Activated CD8-positive, alpha-beta T cell treated with anti-CD3 and anti-CD28 coated beads, Interleukin-2, amount 10 ng/mL, durations not matched to agents 7 days and 5 days (primary cell): ENCODE measurements around the gene CD6. TPM values are rescaled to one million over a fixed set of nuclear protein-coding genes. Genes with fewer than 3 reads are reported as not detected.

Experiments used
- ATAC-seq: fragments of 150-1000 bp; cut with Tn5 transposase; one replicate; pipeline ENCODE4 v1.10.0; 2021; ENCODE audit warnings: moderate library complexity
- CTCF ChIA-PET: fragments of 350-600 bp; sonication (Branson Sonifier 250); formaldehyde crosslinking; loops from one replicate; lab custom pipeline; 2021; ENCODE audit warnings: antibody characterized with exemption; lab: Charles Lee
- POLR2A ChIA-PET: fragments of 350-600 bp; sonication (Branson Sonifier 250); formaldehyde crosslinking; loops from one replicate; lab custom pipeline; 2021; ENCODE audit warnings: antibody characterized with exemption; lab: Charles Lee
- DNase-seq: peaks from one replicate; pipeline ENCODE4 v3.0.0-alpha.2; 2020
- H3K27ac Mint-ChIP-seq: one replicate; pipeline ENCODE4 v1.8.0; 2021; ENCODE audit warnings: mild to moderate bottlenecking, mixed read lengths
- H3K27me3 Mint-ChIP-seq: one replicate; pipeline ENCODE4 v1.8.0; 2021; ENCODE audit warnings: low read depth, mixed read lengths
- H3K36me3 Mint-ChIP-seq: one replicate; pipeline ENCODE4 v1.8.0; 2021; ENCODE audit warnings: low read depth, mixed read lengths
- H3K4me1 Mint-ChIP-seq: one replicate; pipeline ENCODE4 v1.8.0; 2021; ENCODE audit warnings: low read depth, mixed read lengths
- H3K4me3 Mint-ChIP-seq: one replicate; pipeline ENCODE4 v1.8.0; 2021; ENCODE audit warnings: mild to moderate bottlenecking, mixed read lengths
- H3K9me3 Mint-ChIP-seq: one replicate; pipeline ENCODE4 v1.8.0; 2022; ENCODE audit warnings: mixed read lengths; ENCODE audit not compliant: insufficient read depth
- total RNA-seq, 2 experiments: library from RNA; stranded (reverse); gene quantifications; one replicate each; pipeline ENCODE4 v1.2.3, GENCODE V29; 2021

CD6 gene
- total RNA-seq, 2 experiments from 2014 or later: 214 to 222 TPM

DNA sequence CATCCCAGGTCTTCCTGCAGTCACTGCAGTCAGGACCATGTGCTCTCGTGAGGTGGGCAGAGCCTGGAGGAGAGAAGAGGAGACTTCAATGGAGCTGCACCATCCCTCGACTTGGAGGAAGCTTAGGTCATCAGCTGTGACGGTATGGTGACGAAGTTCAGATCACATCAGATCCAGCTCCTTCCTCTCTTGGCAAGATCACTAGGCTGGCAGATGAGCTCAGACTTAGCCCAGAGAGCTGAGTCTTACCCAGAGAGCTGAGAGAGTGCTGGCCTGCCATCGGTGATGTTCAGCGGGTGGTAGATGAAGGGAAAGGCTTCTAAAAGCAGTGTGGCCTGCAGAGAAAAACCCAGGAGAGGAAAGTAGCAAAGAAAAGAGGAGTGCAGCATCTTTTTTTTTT is 17.7 kb upstream of the CD6 start:
- ChIA-PET CTCF (interaction anchor here (1.4 to 3.0 kb wide), 2 partner anchors 16 to 38 kb away, joined by 4 to 14 read pairs; no protein-coding TSS in a partner anchor), POLR2A (no interaction called here)
- H3K9me3 Mint-ChIP-seq: no peaks in the 10 kb centered on the region
- DNase-seq (no peak), ATAC-seq (no peak)
- no peak overlapping the region for H3K27ac Mint-ChIP-seq
- no peak overlapping the region for H3K4me3 Mint-ChIP-seq
- peaks cover 21% of the 10 kb centered on the region for H3K4me1 Mint-ChIP-seq
- H3K27me3 Mint-ChIP-seq: peaks cover 27% of the 10 kb centered on the region
- no peaks in the 10 kb centered on the region for H3K36me3 Mint-ChIP-seq

DNA sequence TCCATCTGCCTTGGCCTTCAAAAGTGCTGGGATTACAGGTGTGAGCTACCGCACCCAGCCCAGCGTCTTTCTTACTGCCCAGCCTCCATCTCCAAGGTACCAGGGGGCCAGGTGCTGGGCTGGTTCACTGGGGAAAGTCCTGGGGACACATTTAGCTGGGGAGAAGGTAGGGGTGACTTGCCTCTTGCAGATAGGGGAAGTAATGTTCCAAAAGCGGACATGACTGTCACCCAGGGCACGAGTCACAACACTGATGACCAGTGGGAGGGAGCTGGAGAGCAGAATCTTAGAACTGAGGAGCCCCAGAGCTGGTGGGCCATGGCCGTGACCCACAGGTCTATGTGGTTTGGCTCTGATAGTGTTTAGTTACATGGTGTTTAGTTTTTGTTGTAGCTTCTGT is 17.1 kb upstream of the CD6 start:
- ChIA-PET POLR2A (no interaction called here), CTCF (interaction anchor here (1.4 to 3.0 kb wide), 3 partner anchors 15 to 175 kb away, joined by 4 to 14 read pairs (median 4); no protein-coding TSS in a partner anchor)
- Mint-ChIP-seq H3K4me1 (peaks cover 21% of the 10 kb centered on the region), H3K9me3 (no peaks in the 10 kb centered on the region), H3K36me3 (no peaks in the 10 kb centered on the region), H3K27ac (no peak overlapping the region), H3K4me3 (no peak overlapping the region), H3K27me3 (peaks cover 28% of the 10 kb centered on the region)
- ATAC-seq: no peak
- DNase-seq: no peak

DNA sequence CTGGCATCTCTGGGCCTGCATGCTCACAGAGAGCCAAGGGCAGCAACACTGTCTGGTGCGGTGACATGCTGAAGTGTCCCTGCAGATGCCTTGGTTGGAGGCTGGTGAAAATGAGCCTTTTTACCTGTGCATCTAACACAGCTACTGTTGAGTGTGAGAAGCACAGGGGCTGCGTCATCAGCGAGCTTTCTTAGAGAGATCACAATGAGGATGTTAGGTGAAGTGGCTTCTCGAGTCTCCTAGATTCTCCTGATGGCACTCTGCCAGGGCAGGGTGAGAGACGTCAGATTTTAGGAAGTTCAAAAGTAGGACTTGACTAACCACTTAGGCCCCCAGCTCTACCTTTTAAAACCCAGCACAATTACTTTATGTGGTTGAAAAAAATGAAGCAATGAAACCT is 15.9 kb upstream of the CD6 start:
- Mint-ChIP-seq H3K27ac (no peak overlapping the region), H3K36me3 (no peaks in the 10 kb centered on the region), H3K4me1 (peaks cover 18% of the 10 kb centered on the region), H3K27me3 (peaks cover 28% of the 10 kb centered on the region), H3K4me3 (no peak overlapping the region), H3K9me3 (no peaks in the 10 kb centered on the region)
- POLR2A ChIA-PET: interaction anchor here (0.7 to 1.0 kb wide), 2 partner anchors 11 to 44 kb away, joined by 3 to 4 read pairs; no protein-coding TSS in a partner anchor
- CTCF ChIA-PET: interaction anchor here (1.7 to 3.0 kb wide), 2 partner anchors 14 to 174 kb away, joined by 4 to 14 read pairs; no protein-coding TSS in a partner anchor
- no peak for ATAC-seq
- DNase-seq: no peak

DNA sequence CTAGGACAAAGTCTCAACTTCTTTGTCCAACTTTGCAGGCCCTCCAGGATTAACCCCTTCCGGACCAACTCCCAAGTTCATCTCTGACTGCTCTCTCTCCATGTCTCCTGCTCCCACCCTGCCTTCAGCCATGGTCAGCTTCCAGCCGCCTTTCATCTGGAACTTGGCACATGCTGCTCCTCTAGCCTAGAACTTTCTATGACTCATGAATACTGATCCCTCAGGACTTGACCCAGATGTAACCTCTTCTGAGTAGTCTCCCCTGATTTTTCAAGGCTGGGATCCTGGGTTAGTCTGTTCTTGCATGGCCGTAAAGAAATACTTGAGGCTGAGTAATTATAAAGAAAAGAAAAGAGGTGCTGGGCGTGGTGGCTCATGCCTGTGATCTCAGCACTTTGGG is 14.3 kb upstream of the CD6 start:
- no peak overlapping the region for H3K27ac Mint-ChIP-seq
- ATAC-seq: no peak
- H3K4me3 Mint-ChIP-seq: no peak overlapping the region
- peaks cover 11% of the 10 kb centered on the region for H3K4me1 Mint-ChIP-seq
- ChIA-PET POLR2A (no interaction called here), CTCF (no interaction called here)
- no peak for DNase-seq
- no peaks in the 10 kb centered on the region for H3K36me3 Mint-ChIP-seq
- H3K9me3 Mint-ChIP-seq: no peaks in the 10 kb centered on the region
- H3K27me3 Mint-ChIP-seq: peaks cover 32% of the 10 kb centered on the region

DNA sequence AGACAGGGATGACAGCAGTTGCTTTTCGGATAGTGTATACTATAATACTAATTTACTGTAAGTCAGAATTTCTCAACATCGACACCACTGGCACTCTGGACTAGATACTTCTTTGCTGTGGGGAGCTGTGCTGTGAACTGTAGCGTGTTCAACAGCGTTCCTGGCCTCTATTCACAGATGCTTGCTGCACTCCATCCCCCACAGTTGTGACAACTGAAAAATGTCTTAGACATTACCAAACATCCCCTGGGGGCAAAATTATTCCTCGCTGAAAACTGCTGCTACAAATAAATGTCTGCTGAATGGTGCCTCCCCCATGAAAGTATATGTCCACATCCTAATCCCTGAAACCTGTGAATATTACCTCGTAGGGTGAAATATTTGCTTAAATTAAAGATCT is 12.0 kb upstream of the CD6 start:
- Mint-ChIP-seq H3K36me3 (no peaks in the 10 kb centered on the region), H3K4me1 (no peaks in the 10 kb centered on the region), H3K27ac (no peak overlapping the region), H3K27me3 (peaks cover 25% of the 10 kb centered on the region), H3K4me3 (no peak overlapping the region), H3K9me3 (no peaks in the 10 kb centered on the region)
- ChIA-PET POLR2A (interaction anchor here (0.6 kb wide), 1 partner anchor 8 kb away, joined by 3 read pairs; no protein-coding TSS in a partner anchor), CTCF (interaction anchor here (1.4 kb wide), 1 partner anchor 11 kb away, joined by 3 read pairs; no protein-coding TSS in a partner anchor)
- DNase-seq (no peak), ATAC-seq (no peak)

DNA sequence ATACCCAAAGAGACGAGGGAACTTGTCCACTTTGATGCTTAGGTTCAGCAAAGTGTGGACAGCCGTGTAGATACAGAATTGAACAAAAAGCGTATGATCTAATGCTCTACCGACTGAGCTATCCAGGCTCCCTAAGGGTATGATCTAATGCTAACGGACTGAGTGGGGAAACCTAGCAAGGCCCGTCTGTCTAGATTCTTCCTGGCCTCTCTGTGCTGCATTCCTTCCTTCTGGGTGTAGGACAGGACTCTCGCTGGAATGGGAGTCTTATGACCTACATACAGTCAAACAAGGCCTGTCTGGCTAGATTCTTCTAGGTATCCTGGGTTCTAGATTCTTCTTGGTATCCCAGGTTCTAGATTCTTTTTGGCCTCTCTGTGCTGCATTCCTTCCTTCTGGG is 11.1 kb upstream of the CD6 start:
- Mint-ChIP-seq H3K27me3 (peaks cover 25% of the 10 kb centered on the region), H3K4me3 (no peak overlapping the region), H3K4me1 (no peaks in the 10 kb centered on the region), H3K27ac (no peak overlapping the region), H3K9me3 (no peaks in the 10 kb centered on the region), H3K36me3 (no peaks in the 10 kb centered on the region)
- no peak for DNase-seq
- POLR2A ChIA-PET: no interaction called here
- CTCF ChIA-PET: interaction anchor here (1.7 kb wide), 1 partner anchor 9 kb away, joined by 6 read pairs; no protein-coding TSS in a partner anchor
- no peak for ATAC-seq

DNA sequence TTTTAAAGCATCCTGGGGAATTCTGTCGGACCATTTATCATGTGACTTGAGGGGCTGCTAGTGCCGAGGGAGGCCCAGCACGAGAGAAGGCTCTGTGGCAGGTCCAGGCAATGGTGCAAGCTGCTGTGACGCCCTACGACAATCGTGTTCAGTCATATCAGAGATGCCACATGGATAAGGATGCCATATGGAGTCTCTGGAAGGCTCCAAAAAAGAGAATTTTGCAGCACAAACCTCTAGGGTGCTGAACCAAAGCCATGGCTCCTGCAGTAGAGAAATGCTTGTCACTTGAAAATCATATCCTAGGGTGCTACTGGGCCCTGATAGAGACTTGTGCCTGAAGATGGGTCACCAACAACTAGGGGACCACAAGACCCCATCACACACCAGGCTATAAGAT is 6.7 kb upstream of the CD6 start:
- DNase-seq (no peak), ATAC-seq (no peak)
- peaks cover 4% of the 10 kb centered on the region for H3K36me3 Mint-ChIP-seq
- POLR2A ChIA-PET: no interaction called here
- peaks cover 3% of the 10 kb centered on the region for H3K4me1 Mint-ChIP-seq
- no peak overlapping the region for H3K4me3 Mint-ChIP-seq
- CTCF ChIA-PET: interaction anchor here (0.9 to 1.6 kb wide), 4 partner anchors 12 to 223 kb away, joined by 3 read pairs; no protein-coding TSS in a partner anchor
- H3K27me3 Mint-ChIP-seq: peaks cover 18% of the 10 kb centered on the region
- peaks cover 6% of the 10 kb centered on the region for H3K9me3 Mint-ChIP-seq
- no peak overlapping the region for H3K27ac Mint-ChIP-seq

DNA sequence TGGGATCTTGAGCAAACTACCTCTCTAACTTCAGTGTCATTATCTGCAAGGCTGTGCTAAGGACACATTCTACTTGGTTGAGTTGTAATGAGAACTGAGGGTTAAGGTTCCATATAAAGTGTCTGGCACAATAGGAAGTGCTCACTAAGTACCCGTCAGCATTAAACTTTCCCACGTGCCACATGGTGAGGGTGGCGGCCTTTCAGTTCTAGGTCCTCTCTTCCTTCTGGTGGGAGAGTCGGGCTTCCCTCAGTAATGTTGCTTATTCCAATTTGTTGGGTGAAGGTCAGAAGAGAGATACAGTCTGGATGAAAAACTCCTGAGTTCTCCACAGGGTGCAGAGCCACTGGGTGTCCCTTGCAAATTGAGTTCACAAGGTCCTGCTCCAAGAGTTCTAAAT is 4.6 kb upstream of the CD6 start:
- POLR2A ChIA-PET: interaction anchor here (0.8 kb wide), 1 partner anchor 11 kb away, joined by 3 read pairs; no protein-coding TSS in a partner anchor
- Mint-ChIP-seq H3K27me3 (peaks cover 13% of the 10 kb centered on the region), H3K9me3 (peaks cover 6% of the 10 kb centered on the region)

DNA sequence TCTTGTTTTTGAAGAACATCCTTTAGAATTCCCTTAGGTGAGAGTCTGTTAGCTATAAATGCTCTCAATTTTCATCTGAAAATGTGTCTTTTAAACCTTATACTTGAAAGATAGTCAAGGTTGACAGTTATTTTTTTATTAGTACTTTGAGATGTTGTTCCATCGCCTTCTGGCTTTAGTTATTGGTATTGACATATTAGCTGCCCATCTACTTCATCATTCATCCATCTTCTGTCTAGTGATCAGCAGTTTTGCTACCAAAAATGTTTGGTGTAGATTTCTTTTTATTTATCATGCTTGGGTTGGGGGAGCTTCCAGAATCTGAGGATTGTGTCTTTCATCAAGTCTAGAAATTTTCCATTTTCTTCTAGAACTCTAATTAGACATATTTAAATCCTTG is 3.3 kb upstream of the CD6 start:
- Mint-ChIP-seq H3K36me3 (peaks cover 15% of the 10 kb centered on the region), H3K4me1 (peaks cover 20% of the 10 kb centered on the region), H3K4me3 (no peak overlapping the region), H3K27me3 (peaks cover 9% of the 10 kb centered on the region), H3K9me3 (peaks cover 6% of the 10 kb centered on the region), H3K27ac (no peak overlapping the region)
- POLR2A ChIA-PET: interaction anchor here (0.5 kb wide), 1 partner anchor 97 kb away, joined by 3 read pairs; no protein-coding TSS in a partner anchor
- ATAC-seq (no peak), DNase-seq (no peak)
- CTCF ChIA-PET: interaction anchor here (1.1 to 3.1 kb wide), 9 partner anchors 10 to 220 kb away, joined by 3 to 22 read pairs (median 5); no protein-coding TSS in a partner anchor

More for the DNA sequence above, 4.6 kb upstream of the CD6 start:
- ATAC-seq (no peak), DNase-seq (no peak)
- H3K4me1 Mint-ChIP-seq: peaks cover 20% of the 10 kb centered on the region
- no peak overlapping the region for H3K4me3 Mint-ChIP-seq
- no peak overlapping the region for H3K27ac Mint-ChIP-seq
- CTCF ChIA-PET: interaction anchor here (0.8 to 1.3 kb wide), 3 partner anchors 12 to 34 kb away, joined by 3 read pairs; no protein-coding TSS in a partner anchor
- peaks cover 4% of the 10 kb centered on the region for H3K36me3 Mint-ChIP-seq

DNA sequence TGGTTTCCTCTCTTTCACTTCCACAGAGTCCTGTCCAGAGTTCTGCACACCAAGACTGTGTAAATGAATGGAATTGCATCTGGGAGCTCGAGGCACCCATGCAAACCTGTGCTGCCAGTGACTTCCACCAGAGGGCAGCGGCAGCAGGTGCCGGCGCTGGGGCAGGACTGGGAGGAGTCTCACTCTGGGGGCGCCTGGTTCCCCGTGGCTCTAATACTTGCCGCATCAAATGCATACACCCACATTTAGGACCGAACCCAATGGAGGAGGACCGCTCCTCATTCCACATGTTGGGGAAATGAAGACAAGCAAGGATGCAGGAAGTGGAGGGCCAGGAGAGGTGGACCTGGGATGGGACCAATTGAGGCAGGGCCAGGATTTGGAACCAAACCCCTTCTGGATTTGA is 1.1 kb upstream of the CD6 start:
- peak overlapping the region; percentile 47 for H3K27ac Mint-ChIP-seq
- peaks cover 33% of the 10 kb centered on the region for H3K36me3 Mint-ChIP-seq
- ATAC-seq (peak; percentile 54), DNase-seq (peak; percentile 87)
- ChIA-PET CTCF (interaction anchor here (0.6 to 3.4 kb wide), 34 partner anchors 8 to 366 kb away, joined by 3 to 25 read pairs (median 4); partner anchors contain the start of genes CD5 and TMEM109), POLR2A (interaction anchor here (0.5 to 2.8 kb wide), 6 partner anchors 8 to 169 kb away, joined by 3 to 9 read pairs (median 3); no protein-coding TSS in a partner anchor)
- peak overlapping the region; percentile 3 for H3K4me3 Mint-ChIP-seq
- H3K27me3 Mint-ChIP-seq: peaks cover 9% of the 10 kb centered on the region
- peaks cover 29% of the 10 kb centered on the region for H3K4me1 Mint-ChIP-seq
- peaks cover 6% of the 10 kb centered on the region for H3K9me3 Mint-ChIP-seq

DNA sequence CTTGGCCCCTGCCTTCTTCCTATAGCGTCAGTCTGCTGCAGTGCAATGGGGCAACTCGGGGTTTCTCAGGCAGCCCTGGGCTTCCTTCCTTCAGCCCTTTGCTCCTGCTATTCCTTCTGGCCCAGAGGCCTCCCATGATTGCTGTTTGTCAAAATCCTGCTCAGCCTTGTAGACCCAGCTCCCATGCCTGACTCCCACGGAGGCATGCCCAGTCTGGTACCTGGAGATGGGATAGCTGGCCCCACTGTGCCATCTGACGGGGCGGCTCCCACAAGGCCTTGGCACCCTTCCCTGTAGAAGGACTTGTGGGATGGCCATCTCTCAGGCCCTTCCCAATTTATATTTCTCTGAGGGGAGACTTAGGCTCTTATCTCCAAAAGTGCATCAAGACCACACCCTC is 590 bp upstream of the CD6 start:
- ATAC-seq (no peak), DNase-seq (no peak)
- ChIA-PET POLR2A (interaction anchor here (0.5 to 2.8 kb wide), 12 partner anchors 11 to 169 kb away, joined by 3 to 9 read pairs (median 3); no protein-coding TSS in a partner anchor), CTCF (interaction anchor here (0.8 to 3.4 kb wide), 24 partner anchors 8 to 365 kb away, joined by 3 to 25 read pairs (median 5); no protein-coding TSS in a partner anchor)
- Mint-ChIP-seq H3K36me3 (peaks cover 35% of the 10 kb centered on the region), H3K4me1 (peaks cover 32% of the 10 kb centered on the region), H3K27ac (peak overlapping the region; percentile 93), H3K27me3 (peaks cover 5% of the 10 kb centered on the region), H3K9me3 (peaks cover 6% of the 10 kb centered on the region), H3K4me3 (peak overlapping the region; percentile 85)
